MCF 10A (cell line): ENCODE data around the gene INTS6L. TPM values are rescaled to one million over a fixed set of nuclear protein-coding genes. Genes with fewer than 3 reads are reported as not detected.

ENCODE experiments used
- BruUV-seq: library from RNA; stranded (reverse); fragments of 400-500 nt; replicated peaks from 2 replicates; lab custom pipeline; 2021; lab: Mats Ljungman, UMichigan
- CTCF ChIA-PET: fragments of 300-600 bp; sonication (Branson Sonifier 250); formaldehyde crosslinking; extraction: SDS; loops from one replicate; lab custom pipeline; 2021; ENCODE audit warnings: antibody characterized with exemption, inconsistent platforms; lab: Yijun Ruan, JAX
- POLR2A ChIA-PET: fragments of 300-600, 350-650 bp; sonication (Branson Sonifier 250); formaldehyde crosslinking; extraction: SDS; loops from one replicate; lab custom pipeline; 2020; ENCODE audit warnings: antibody characterized with exemption, inconsistent platforms; lab: Yijun Ruan, JAX
- DNase-seq: peaks from one replicate; pipeline ENCODE4 v3.0.0-alpha.2; 2018; ENCODE audit not compliant: unreplicated experiment
- H3K27ac Mint-ChIP-seq: one replicate; pipeline ENCODE4 v1.8.0; 2022; ENCODE audit warnings: mild to moderate bottlenecking, low read depth, mixed read lengths; ENCODE audit not compliant: unreplicated experiment
- H3K27me3 Mint-ChIP-seq: one replicate; pipeline ENCODE4 v1.8.0; 2022; ENCODE audit warnings: mixed read lengths; ENCODE audit not compliant: insufficient read depth, unreplicated experiment
- H3K36me3 Mint-ChIP-seq: one replicate; pipeline ENCODE4 v1.8.0; 2022; ENCODE audit warnings: mild to moderate bottlenecking, moderate library complexity, mixed read lengths; ENCODE audit not compliant: insufficient read depth, unreplicated experiment
- H3K4me1 Mint-ChIP-seq: one replicate; pipeline ENCODE4 v1.8.0; 2022; ENCODE audit warnings: mixed read lengths; ENCODE audit not compliant: insufficient read depth, unreplicated experiment
- H3K4me3 Mint-ChIP-seq: one replicate; pipeline ENCODE4 v1.8.0; 2022; ENCODE audit warnings: mild to moderate bottlenecking, moderate library complexity, mixed read lengths; ENCODE audit not compliant: unreplicated experiment
- H3K9me3 Mint-ChIP-seq: one replicate; pipeline ENCODE4 v1.8.0; 2022; ENCODE audit warnings: mixed read lengths; ENCODE audit not compliant: unreplicated experiment
- CTCF ChIP-seq: fragments of 200-600 bp; IDR thresholded peaks from one replicate; pipeline ENCODE4 v1.8.0; 2022; ENCODE audit warnings: antibody characterized with exemption, mild to moderate bottlenecking; ENCODE audit not compliant: unreplicated experiment
- intact Hi-C: fragments of 100-400 bp; cut with micrococcal nuclease; formaldehyde crosslinking; loops from 2 replicates; pipeline ENCODE4 v1.14.1; 2022
- total RNA-seq: library from RNA; stranded (reverse); gene quantifications from 2 replicates; pipeline ENCODE4 v1.2.3, GENCODE V29; 2022

INTS6L gene
- total RNA-seq, 1 experiment from 2014 or later: 6.9 TPM

- Mint-ChIP-seq H3K27me3 (peaks cover 33% of the 10 kb centered on the region), H3K4me3 (peak overlapping the region; percentile 88), H3K9me3 (no peaks in the 10 kb centered on the region), H3K36me3 (no peaks in the 10 kb centered on the region), H3K27ac (peak overlapping the region; percentile 92), H3K4me1 (peaks cover 5% of the 10 kb centered on the region)
- TF ChIP-seq CTCF: no peak
- POLR2A ChIA-PET: interaction anchor here (0.6 to 4.3 kb wide), 9 partner anchors 11 to 1848 kb away, joined by 3 to 65 read pairs (median 4); no protein-coding TSS in a partner anchor
- CTCF ChIA-PET: interaction anchor here (1.3 kb wide), 1 partner anchor 49 kb away, joined by 3 read pairs; no protein-coding TSS in a partner anchor
- intact Hi-C loops: loop anchor here (5.0 kb wide), 1 partner anchor 40 kb away; no protein-coding TSS in a partner anchor
- no peak for DNase-seq
- TSS peak; percentile 79 for BruUV-seq
Observed at GRCh38 chrX:135522132-135522530, 1.7 kb downstream of the INTS6L start.

- Mint-ChIP-seq H3K36me3 (no peaks in the 10 kb centered on the region), H3K4me1 (peaks cover 5% of the 10 kb centered on the region), H3K27ac (peak overlapping the region; percentile 92), H3K4me3 (peak overlapping the region; percentile 88), H3K9me3 (no peaks in the 10 kb centered on the region), H3K27me3 (peaks cover 40% of the 10 kb centered on the region)
- no peak for DNase-seq
- BruUV-seq: no TSS peak
- ChIA-PET CTCF (interaction anchor here (1.5 kb wide), 1 partner anchor 38 kb away, joined by 3 read pairs; no protein-coding TSS in a partner anchor), POLR2A (interaction anchor here (0.7 to 4.3 kb wide), 3 partner anchors 10 to 1875 kb away, joined by 4 to 65 read pairs (median 10); no protein-coding TSS in a partner anchor)
- TF ChIP-seq CTCF: no peak
- intact Hi-C loops: loop anchor here (5.0 kb wide), 1 partner anchor 41 kb away; no protein-coding TSS in a partner anchor
Observed at GRCh38 chrX:135522878-135523693, 2.6 kb downstream of the INTS6L start.

GRCh38 chrX:135528254-135528653 lies 7.8 kb downstream of the INTS6L start:
- peaks cover 15% of the 10 kb centered on the region for H3K4me1 Mint-ChIP-seq
- ChIA-PET POLR2A (no interaction called here), CTCF (no interaction called here)
- H3K27me3 Mint-ChIP-seq: peaks cover 53% of the 10 kb centered on the region
- no peak for DNase-seq
- no peak for TF ChIP-seq CTCF
- no peaks in the 10 kb centered on the region for H3K9me3 Mint-ChIP-seq
- no TSS peak for BruUV-seq
- no peak overlapping the region for H3K27ac Mint-ChIP-seq
- H3K4me3 Mint-ChIP-seq: no peak overlapping the region
- H3K36me3 Mint-ChIP-seq: no peaks in the 10 kb centered on the region
- intact Hi-C loops: no loop called here

GRCh38 chrX:135528756-135529155 lies 8.3 kb downstream of the INTS6L start:
- POLR2A ChIA-PET: no interaction called here
- CTCF ChIA-PET: no interaction called here
- BruUV-seq: no TSS peak
- H3K36me3 Mint-ChIP-seq: no peaks in the 10 kb centered on the region
- no peak for DNase-seq
- H3K4me1 Mint-ChIP-seq: peaks cover 15% of the 10 kb centered on the region
- TF ChIP-seq CTCF: no peak
- no peak overlapping the region for H3K4me3 Mint-ChIP-seq
- no peaks in the 10 kb centered on the region for H3K9me3 Mint-ChIP-seq
- H3K27me3 Mint-ChIP-seq: peaks cover 51% of the 10 kb centered on the region
- intact Hi-C loops: no loop called here
- no peak overlapping the region for H3K27ac Mint-ChIP-seq
